ENCODE results near the gene USP47.

- no peak for TF ChIP-seq POLR2AphosphoS2 (IDR thresholded peaks at IDR 0.05; ENCODE audit: low read length)
- no peak for TF ChIP-seq GABPA (tag; conservative IDR thresholded peaks at IDR 0.05; ENCODE audit: low read depth)
- TF ChIP-seq, protein P1, sequence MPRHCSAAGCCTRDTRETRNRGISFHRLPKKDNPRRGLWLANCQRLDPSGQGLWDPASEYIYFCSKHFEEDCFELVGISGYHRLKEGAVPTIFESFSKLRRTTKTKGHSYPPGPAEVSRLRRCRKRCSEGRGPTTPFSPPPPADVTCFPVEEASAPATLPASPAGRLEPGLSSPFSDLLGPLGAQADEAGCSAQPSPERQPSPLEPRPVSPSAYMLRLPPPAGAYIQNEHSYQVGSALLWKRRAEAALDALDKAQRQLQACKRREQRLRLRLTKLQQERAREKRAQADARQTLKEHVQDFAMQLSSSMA (CRISPR knock-in tag; IDR thresholded peaks at IDR 0.05) = no peak
- no peak for TF ChIP-seq RBBP5 (IDR thresholded peaks at IDR 0.05; ENCODE audit: borderline replicate concordance, insufficient read depth, low read length, poor library complexity, severe bottlenecking)
- no peak for TF ChIP-seq ZFP30 (CRISPR knock-in tag; IDR thresholded peaks at IDR 0.05; ENCODE audit: borderline replicate concordance)
- TF ChIP-seq, protein P2, sequence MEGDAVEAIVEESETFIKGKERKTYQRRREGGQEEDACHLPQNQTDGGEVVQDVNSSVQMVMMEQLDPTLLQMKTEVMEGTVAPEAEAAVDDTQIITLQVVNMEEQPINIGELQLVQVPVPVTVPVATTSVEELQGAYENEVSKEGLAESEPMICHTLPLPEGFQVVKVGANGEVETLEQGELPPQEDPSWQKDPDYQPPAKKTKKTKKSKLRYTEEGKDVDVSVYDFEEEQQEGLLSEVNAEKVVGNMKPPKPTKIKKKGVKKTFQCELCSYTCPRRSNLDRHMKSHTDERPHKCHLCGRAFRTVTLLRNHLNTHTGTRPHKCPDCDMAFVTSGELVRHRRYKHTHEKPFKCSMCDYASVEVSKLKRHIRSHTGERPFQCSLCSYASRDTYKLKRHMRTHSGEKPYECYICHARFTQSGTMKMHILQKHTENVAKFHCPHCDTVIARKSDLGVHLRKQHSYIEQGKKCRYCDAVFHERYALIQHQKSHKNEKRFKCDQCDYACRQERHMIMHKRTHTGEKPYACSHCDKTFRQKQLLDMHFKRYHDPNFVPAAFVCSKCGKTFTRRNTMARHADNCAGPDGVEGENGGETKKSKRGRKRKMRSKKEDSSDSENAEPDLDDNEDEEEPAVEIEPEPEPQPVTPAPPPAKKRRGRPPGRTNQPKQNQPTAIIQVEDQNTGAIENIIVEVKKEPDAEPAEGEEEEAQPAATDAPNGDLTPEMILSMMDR (IDR thresholded peaks at IDR 0.05 in 2 of 3, conservative IDR thresholded peaks at IDR 0.05 in 1 of 3; ENCODE audit: insufficient read depth in 2 of 3, low read depth in 1 of 3, low read length in 3 of 3) = no peak
- TF ChIP-seq BRCA1 (IDR thresholded peaks at IDR 0.05) = no peak
- TF ChIP-seq BRCA1 (CRISPR knock-in tag; IDR thresholded peaks at IDR 0.05) = no peak
These were observed 128.8 kb downstream of the USP47 start for GRCh38 chr11:11970556-11970955.
